GM18909 (cell line): ENCODE measurements around the gene CPTP.
"Not testable (repeated sequence)": the region's sequence is repeated elsewhere in the genome, so short reads cannot be mapped to it uniquely, and the experiment has no call there.

Source experiments
- ATAC-seq: cut with Tn5 transposase; IDR thresholded peaks from one replicate; pipeline ENCODE4 v1.9.1; 2021; ENCODE audit warnings: mild to moderate bottlenecking; ENCODE audit not compliant: unreplicated experiment, poor library complexity

Gene CPTP

GRCh38 chr1:1359664-1360468 is 35.3 kb downstream of the CPTP start:
- no peak for ATAC-seq

- ATAC-seq: no peak
These were observed 36.0 kb downstream of the CPTP start for GRCh38 chr1:1360506-1361169.

- no peak for ATAC-seq
These were observed 36.8 kb downstream of the CPTP start for GRCh38 chr1:1361233-1361981.

GRCh38 chr1:1361982-1362423 is 37.4 kb downstream of the CPTP start:
- ATAC-seq: no peak

GRCh38 chr1:1364266-1364665 is 39.7 kb downstream of the CPTP start:
- ATAC-seq: no peak

- ATAC-seq: no peak
These were observed 41.5 kb downstream of the CPTP start for GRCh38 chr1:1365875-1366698.

GRCh38 chr1:1366699-1367066 is 42.1 kb downstream of the CPTP start:
- no peak for ATAC-seq

GRCh38 chr1:1367315-1367714 is 42.7 kb downstream of the CPTP start:
- no peak for ATAC-seq

GRCh38 chr1:1370094-1370493 is 45.5 kb downstream of the CPTP start:
- not testable (repeated sequence) for ATAC-seq

GRCh38 chr1:1370771-1371300 is 46.2 kb downstream of the CPTP start:
- ATAC-seq: no peak

GRCh38 chr1:1371364-1371745 is 46.8 kb downstream of the CPTP start:
- ATAC-seq: no peak

GRCh38 chr1:1371746-1372711 is 47.4 kb downstream of the CPTP start:
- ATAC-seq: no peak

- no peak for ATAC-seq
These were observed 48.6 kb downstream of the CPTP start for GRCh38 chr1:1373051-1373814.

GRCh38 chr1:1373815-1374588 is 49.4 kb downstream of the CPTP start:
- ATAC-seq: no peak

GRCh38 chr1:1374589-1374928 is 50.0 kb downstream of the CPTP start:
- ATAC-seq: peak; percentile 10

GRCh38 chr1:1374929-1375662 is 50.5 kb downstream of the CPTP start, which contains the start of gene AURKAIP1:
TSS of gene AURKAIP1 (minus strand) at chr1:1375207. CDS start at chr1:1374756, 451 bp downstream.
- peak; percentile 88 for ATAC-seq
